ENCODE results near the gene LCN6. TPM values are rescaled to one million over a fixed set of nuclear protein-coding genes. Genes with fewer than 3 reads are reported as not detected.

Gene LCN6
- polyA plus RNA-seq, 3 donors: not detected

- H3K27ac ChIP-seq (ENCODE audit: low read depth in 1 of 2, low read length in 2 of 2): no peak overlapping the region
- peaks cover 7 to 20% (median 11%) of the 10 kb centered on the region in 3 donors for H3K27me3 Mint-ChIP-seq (ENCODE audit: low read depth in 3 of 3)
- H3K79me2 ChIP-seq (ENCODE audit: insufficient read depth, low read length): no peaks in the 10 kb centered on the region
- H3K4me3 Mint-ChIP-seq: no peak overlapping the region
- peaks cover 8 to 20% (median 14%) of the 10 kb centered on the region in 7 donors for H3K9me3 Mint-ChIP-seq
- no peak overlapping the region for H3K4me2 ChIP-seq (replicated peaks; ENCODE audit: extremely low read depth, low read length, poor library complexity, severe bottlenecking)
- H4K20me1 ChIP-seq (ENCODE audit: insufficient read depth, low read length): no peaks in the 10 kb centered on the region
- H3K4me1 ChIP-seq (ENCODE audit: control insufficient read depth in 1 of 2, insufficient read depth in 2 of 2, low read length in 2 of 2): peaks cover 0 to 3% of the 10 kb centered on the region in 2 donors
- no peaks in the 10 kb centered on the region for H3K36me3 Mint-ChIP-seq
- H3K36me3 ChIP-seq (replicated peaks in 1 of 2; ENCODE audit: control insufficient read depth in 1 of 2, insufficient read depth in 2 of 2, low read length in 2 of 2): no peaks in the 10 kb centered on the region
- intact Hi-C loops (cut with micrococcal nuclease): no loop called here
- H3K27ac Mint-ChIP-seq: peak overlapping the region in 1 of 7 donors; percentile 0
- 85% methylated on average over 14 of the region's 14 CpGs for WGBS (ENCODE audit: insufficient coverage)
- no peak overlapping the region for H3K9ac ChIP-seq (ENCODE audit: insufficient read depth, low read length, poor library complexity, severe bottlenecking)
- H3K9me3 ChIP-seq (replicated peaks in 1 of 2; ENCODE audit: control insufficient read depth in 1 of 2, insufficient read depth in 1 of 2, low read length in 2 of 2): peaks cover 9 to 18% of the 10 kb centered on the region in 2 donors
- no peak for TF ChIP-seq CTCF (IDR thresholded peaks at IDR 0.05)
- H2AFZ ChIP-seq (ENCODE audit: insufficient read depth, low read depth, low read length, poor library complexity, severe bottlenecking): no peak overlapping the region
- no peak for DNase-seq
- no peak overlapping the region for H3K4me3 ChIP-seq (replicated peaks in 1 of 3; ENCODE audit: low read depth in 2 of 3, low read length in 3 of 3)
- no peaks in the 10 kb centered on the region for H3K27me3 ChIP-seq (ENCODE audit: control insufficient read depth in 2 of 2, insufficient read depth in 2 of 2, low read length in 2 of 2)
- H3K4me1 Mint-ChIP-seq: peaks cover 4% of the 10 kb centered on the region
These were observed 29.0 kb upstream of the LCN6 start for GRCh38 chr9:136777359-136777758.

- H3K27ac ChIP-seq (ENCODE audit: low read depth in 1 of 2, low read length in 2 of 2): no peak overlapping the region
- no peaks in the 10 kb centered on the region for H3K79me2 ChIP-seq (ENCODE audit: insufficient read depth, low read length)
- Mint-ChIP-seq H3K4me1 (peaks cover 4% of the 10 kb centered on the region), H3K36me3 (no peaks in the 10 kb centered on the region), H3K4me3 (no peak overlapping the region), H3K9me3 (peaks cover 8 to 20% (median 14%) of the 10 kb centered on the region in 7 donors), H3K27ac (peak overlapping the region in 1 of 7 donors; percentile 0), H3K27me3 (ENCODE audit: low read depth in 3 of 3) (peaks cover 9 to 20% (median 11%) of the 10 kb centered on the region in 3 donors)
- H3K4me2 ChIP-seq (replicated peaks; ENCODE audit: extremely low read depth, low read length, poor library complexity, severe bottlenecking): no peak overlapping the region
- DNase-seq: no peak
- intact Hi-C loops (cut with micrococcal nuclease): no loop called here
- no peak overlapping the region for H2AFZ ChIP-seq (ENCODE audit: insufficient read depth, low read depth, low read length, poor library complexity, severe bottlenecking)
- WGBS (ENCODE audit: insufficient coverage): 86% methylated on average over 6 of the region's 7 CpGs
- H3K9ac ChIP-seq (ENCODE audit: insufficient read depth, low read length, poor library complexity, severe bottlenecking): no peak overlapping the region
- no peak for TF ChIP-seq CTCF (IDR thresholded peaks at IDR 0.05)
- peaks cover 0 to 3% of the 10 kb centered on the region in 2 donors for H3K4me1 ChIP-seq (ENCODE audit: control insufficient read depth in 1 of 2, insufficient read depth in 2 of 2, low read length in 2 of 2)
- peaks cover 9 to 18% of the 10 kb centered on the region in 2 donors for H3K9me3 ChIP-seq (replicated peaks in 1 of 2; ENCODE audit: control insufficient read depth in 1 of 2, insufficient read depth in 1 of 2, low read length in 2 of 2)
- H3K4me3 ChIP-seq (replicated peaks in 1 of 3; ENCODE audit: low read depth in 2 of 3, low read length in 3 of 3): no peak overlapping the region
- no peaks in the 10 kb centered on the region for H4K20me1 ChIP-seq (ENCODE audit: insufficient read depth, low read length)
- H3K27me3 ChIP-seq (ENCODE audit: control insufficient read depth in 2 of 2, insufficient read depth in 2 of 2, low read length in 2 of 2): no peaks in the 10 kb centered on the region
- no peaks in the 10 kb centered on the region for H3K36me3 ChIP-seq (replicated peaks in 1 of 2; ENCODE audit: control insufficient read depth in 1 of 2, insufficient read depth in 2 of 2, low read length in 2 of 2)
These were observed 28.6 kb upstream of the LCN6 start for GRCh38 chr9:136776947-136777346.

Data from CD14-positive monocyte (primary cell).